Activated naive CD4-positive, alpha-beta T cell treated with anti-CD3 and anti-CD28 coated beads for 36 hours (primary cell): Measurements from ENCODE around the gene DENND1B. TPM values are rescaled to one million over a fixed set of nuclear protein-coding genes. Genes with fewer than 3 reads are reported as not detected.

Experiments used
- CTCF ChIA-PET: fragments of 350-600 bp; sonication (Branson Sonifier 250); formaldehyde crosslinking; loops from one replicate; lab custom pipeline; 2021; ENCODE audit warnings: antibody characterized with exemption; lab: Charles Lee
- DNase-seq: peaks from one replicate; pipeline ENCODE4 v3.0.0-alpha.2; 2020
- H3K27ac Mint-ChIP-seq: one replicate; pipeline ENCODE4 v1.8.0; 2021; ENCODE audit warnings: mild to moderate bottlenecking, mixed read lengths
- H3K27me3 Mint-ChIP-seq: one replicate; pipeline ENCODE4 v1.8.0; 2021; ENCODE audit warnings: low read depth, mixed read lengths
- H3K36me3 Mint-ChIP-seq: one replicate; pipeline ENCODE4 v1.8.0; 2021; ENCODE audit warnings: low read depth, mixed read lengths
- H3K4me1 Mint-ChIP-seq: one replicate; pipeline ENCODE4 v1.8.0; 2021; ENCODE audit warnings: low read depth, mixed read lengths
- H3K4me3 Mint-ChIP-seq: one replicate; pipeline ENCODE4 v1.8.0; 2021; ENCODE audit warnings: mild to moderate bottlenecking, moderate library complexity, mixed read lengths
- H3K9me3 Mint-ChIP-seq: one replicate; pipeline ENCODE4 v1.8.0; 2021; ENCODE audit warnings: mixed read lengths
- intact Hi-C: fragments of 100-400 bp; cut with micrococcal nuclease; formaldehyde crosslinking; loops from one replicate; pipeline ENCODE4 v1.15.1; 2023
- total RNA-seq, 2 experiments: library from RNA; stranded (reverse); gene quantifications; one replicate each; pipeline ENCODE4 v1.2.3, GENCODE V29; 2021

DENND1B gene, protein sequence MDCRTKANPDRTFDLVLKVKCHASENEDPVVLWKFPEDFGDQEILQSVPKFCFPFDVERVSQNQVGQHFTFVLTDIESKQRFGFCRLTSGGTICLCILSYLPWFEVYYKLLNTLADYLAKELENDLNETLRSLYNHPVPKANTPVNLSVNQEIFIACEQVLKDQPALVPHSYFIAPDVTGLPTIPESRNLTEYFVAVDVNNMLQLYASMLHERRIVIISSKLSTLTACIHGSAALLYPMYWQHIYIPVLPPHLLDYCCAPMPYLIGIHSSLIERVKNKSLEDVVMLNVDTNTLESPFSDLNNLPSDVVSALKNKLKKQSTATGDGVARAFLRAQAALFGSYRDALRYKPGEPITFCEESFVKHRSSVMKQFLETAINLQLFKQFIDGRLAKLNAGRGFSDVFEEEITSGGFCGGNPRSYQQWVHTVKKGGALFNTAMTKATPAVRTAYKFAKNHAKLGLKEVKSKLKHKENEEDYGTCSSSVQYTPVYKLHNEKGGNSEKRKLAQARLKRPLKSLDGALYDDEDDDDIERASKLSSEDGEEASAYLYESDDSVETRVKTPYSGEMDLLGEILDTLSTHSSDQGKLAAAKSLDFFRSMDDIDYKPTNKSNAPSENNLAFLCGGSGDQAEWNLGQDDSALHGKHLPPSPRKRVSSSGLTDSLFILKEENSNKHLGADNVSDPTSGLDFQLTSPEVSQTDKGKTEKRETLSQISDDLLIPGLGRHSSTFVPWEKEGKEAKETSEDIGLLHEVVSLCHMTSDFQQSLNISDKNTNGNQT
- 1 to 10 TPM; 8.9 to 9.7 TPM for total RNA-seq

GRCh38 chr1:197775282-197776262 lies at the start of gene DENND1B:
DENND1B (minus strand) TSS chr1:197775480; CDS start chr1:197775155, 325 bp downstream.
- intact Hi-C loops: loop anchor here (1.0 to 10.0 kb wide), 17 partner anchors 94 to 1532 kb away; partner anchors contain the start of genes ASPM, C1orf53, LHX9 and NEK7
- CTCF ChIA-PET: interaction anchor here (0.6 to 2.5 kb wide), 5 partner anchors 52 to 254 kb away, joined by 3 to 13 read pairs (median 3); no protein-coding TSS in a partner anchor
- Mint-ChIP-seq H3K4me1 (peaks cover 64% of the 10 kb centered on the region), H3K9me3 (no peaks in the 10 kb centered on the region), H3K27ac (peak within 1 kb of the TSS; percentile 99), H3K27me3 (no peaks in the 10 kb centered on the region), H3K36me3 (no peaks in the 10 kb centered on the region), H3K4me3 (peak within 1 kb of the TSS; percentile 74)
- peak; percentile 84 for DNase-seq

GRCh38 chr1:197814306-197814705 lies 39.0 kb upstream of the DENND1B start:
- H3K9me3 Mint-ChIP-seq: peaks cover 2% of the 10 kb centered on the region
- H3K4me3 Mint-ChIP-seq: no peak overlapping the region
- intact Hi-C loops: no loop called here
- CTCF ChIA-PET: no interaction called here
- H3K36me3 Mint-ChIP-seq: no peaks in the 10 kb centered on the region
- H3K27me3 Mint-ChIP-seq: no peaks in the 10 kb centered on the region
- DNase-seq: no peak
- H3K4me1 Mint-ChIP-seq: no peaks in the 10 kb centered on the region
- no peak overlapping the region for H3K27ac Mint-ChIP-seq

DNA sequence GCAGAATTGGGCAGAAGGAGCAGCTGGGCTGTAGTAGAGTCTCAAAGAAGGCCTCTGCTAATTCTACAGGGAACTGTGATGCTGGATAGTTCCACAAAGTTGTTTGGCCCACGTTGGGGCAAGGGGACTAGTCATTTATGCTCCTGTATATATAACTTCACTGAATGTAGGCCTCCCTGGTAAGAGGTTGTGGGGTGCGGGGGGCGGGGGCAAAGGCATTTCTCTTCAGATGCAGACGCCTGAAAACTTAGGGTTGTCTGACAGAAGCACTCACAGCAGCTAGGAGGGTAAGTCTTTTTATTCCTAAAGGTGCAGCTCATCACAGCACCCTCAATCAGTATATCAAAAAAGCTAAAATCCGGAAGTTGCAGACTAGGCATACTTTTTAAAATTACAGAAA lies 38.5 kb upstream of the DENND1B start:
- CTCF ChIA-PET: no interaction called here
- Mint-ChIP-seq H3K27ac (no peak overlapping the region), H3K27me3 (no peaks in the 10 kb centered on the region), H3K9me3 (peaks cover 2% of the 10 kb centered on the region), H3K4me3 (no peak overlapping the region), H3K4me1 (no peaks in the 10 kb centered on the region), H3K36me3 (no peaks in the 10 kb centered on the region)
- intact Hi-C loops: no loop called here
- DNase-seq: no peak

- intact Hi-C loops: no loop called here
- Mint-ChIP-seq H3K4me1 (no peaks in the 10 kb centered on the region), H3K36me3 (no peaks in the 10 kb centered on the region), H3K27me3 (no peaks in the 10 kb centered on the region), H3K27ac (no peak overlapping the region), H3K9me3 (peaks cover 2% of the 10 kb centered on the region), H3K4me3 (no peak overlapping the region)
- DNase-seq: no peak
- CTCF ChIA-PET: no interaction called here
These were observed 36.5 kb upstream of the DENND1B start for GRCh38 chr1:197811769-197812168.

- H3K9me3 Mint-ChIP-seq: peaks cover 2% of the 10 kb centered on the region
- no peak overlapping the region for H3K4me3 Mint-ChIP-seq
- intact Hi-C loops: no loop called here
These were observed 35.5 kb upstream of the DENND1B start for GRCh38 chr1:197810812-197811211.

GRCh38 chr1:197808880-197809279 lies 33.6 kb upstream of the DENND1B start:
- Mint-ChIP-seq H3K4me3 (no peak overlapping the region), H3K27ac (no peak overlapping the region), H3K4me1 (no peaks in the 10 kb centered on the region), H3K9me3 (peaks cover 2% of the 10 kb centered on the region), H3K27me3 (no peaks in the 10 kb centered on the region), H3K36me3 (no peaks in the 10 kb centered on the region)
- CTCF ChIA-PET: interaction anchor here (0.6 to 1.2 kb wide), 2 partner anchors 59 to 194 kb away, joined by 3 read pairs; no protein-coding TSS in a partner anchor
- DNase-seq: no peak
- intact Hi-C loops: no loop called here

More at GRCh38 chr1:197810812-197811211, 35.5 kb upstream of the DENND1B start:
- no peaks in the 10 kb centered on the region for H3K27me3 Mint-ChIP-seq
- no peak overlapping the region for H3K27ac Mint-ChIP-seq
- H3K4me1 Mint-ChIP-seq: no peaks in the 10 kb centered on the region
- H3K36me3 Mint-ChIP-seq: no peaks in the 10 kb centered on the region
- CTCF ChIA-PET: no interaction called here
- no peak for DNase-seq

- intact Hi-C loops: no loop called here
- Mint-ChIP-seq H3K27me3 (no peaks in the 10 kb centered on the region), H3K4me3 (no peak overlapping the region), H3K9me3 (peaks cover under 1% of the 10 kb centered on the region), H3K36me3 (no peaks in the 10 kb centered on the region), H3K4me1 (no peaks in the 10 kb centered on the region), H3K27ac (no peak overlapping the region)
- CTCF ChIA-PET: interaction anchor here (0.6 kb wide), 2 partner anchors 58 to 62 kb away, joined by 3 read pairs; no protein-coding TSS in a partner anchor
- DNase-seq: no peak
These were observed 32.6 kb upstream of the DENND1B start for GRCh38 chr1:197807739-197808453.

GRCh38 chr1:197807216-197807615 lies 31.9 kb upstream of the DENND1B start:
- CTCF ChIA-PET: interaction anchor here (0.9 kb wide), 1 partner anchor 190 kb away, joined by 3 read pairs; no protein-coding TSS in a partner anchor
- intact Hi-C loops: no loop called here
- H3K4me3 Mint-ChIP-seq: no peak overlapping the region
- DNase-seq: no peak
- H3K27me3 Mint-ChIP-seq: no peaks in the 10 kb centered on the region
- H3K4me1 Mint-ChIP-seq: no peaks in the 10 kb centered on the region
- no peaks in the 10 kb centered on the region for H3K9me3 Mint-ChIP-seq
- H3K27ac Mint-ChIP-seq: no peak overlapping the region
- H3K36me3 Mint-ChIP-seq: no peaks in the 10 kb centered on the region

DNA sequence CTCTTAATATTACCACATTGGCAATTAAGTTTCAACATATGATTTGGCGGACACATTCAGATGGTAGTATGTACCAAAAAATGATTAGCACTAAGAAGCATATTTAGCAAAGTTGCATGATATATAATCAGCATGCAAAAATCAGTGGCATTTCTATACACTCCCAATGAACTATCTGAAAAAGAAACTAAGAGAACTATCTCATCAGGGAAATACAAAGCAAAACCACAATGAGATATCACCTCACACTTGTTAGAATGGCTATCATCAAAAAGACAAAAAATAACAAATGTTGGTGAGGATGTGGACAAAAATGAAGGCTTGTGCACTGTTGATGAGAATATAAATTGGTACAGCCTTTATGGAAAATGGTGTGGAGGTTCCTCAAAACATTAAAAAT lies 31.4 kb upstream of the DENND1B start:
- Mint-ChIP-seq H3K4me1 (no peaks in the 10 kb centered on the region), H3K36me3 (no peaks in the 10 kb centered on the region), H3K9me3 (peaks cover 2% of the 10 kb centered on the region), H3K27ac (no peak overlapping the region), H3K4me3 (no peak overlapping the region), H3K27me3 (no peaks in the 10 kb centered on the region)
- intact Hi-C loops: no loop called here
- DNase-seq: no peak
- CTCF ChIA-PET: interaction anchor here (0.6 to 0.9 kb wide), 2 partner anchors 110 to 189 kb away, joined by 3 to 8 read pairs; no protein-coding TSS in a partner anchor

DNA sequence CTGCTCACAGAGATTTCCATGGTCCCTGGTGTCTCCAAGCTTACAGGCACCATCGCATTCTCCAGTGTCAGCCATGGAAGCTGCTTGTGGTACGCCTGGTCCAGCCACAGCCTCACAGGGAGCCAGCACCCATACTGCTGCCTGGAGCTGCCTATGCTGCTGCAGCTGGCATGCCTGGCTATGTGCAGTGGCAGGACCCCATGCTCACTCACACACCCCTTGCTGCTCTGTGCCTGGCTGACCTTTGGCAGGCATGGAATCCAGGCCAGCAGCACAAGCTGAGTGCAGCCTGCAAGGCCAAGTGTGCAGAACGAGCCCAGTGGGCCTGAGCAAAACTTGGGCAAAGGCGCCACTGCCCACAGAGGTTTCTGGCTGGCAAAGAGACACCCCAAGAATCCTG lies 26.4 kb upstream of the DENND1B start:
- Mint-ChIP-seq H3K36me3 (peaks cover 7% of the 10 kb centered on the region), H3K4me3 (no peak overlapping the region)

DNA sequence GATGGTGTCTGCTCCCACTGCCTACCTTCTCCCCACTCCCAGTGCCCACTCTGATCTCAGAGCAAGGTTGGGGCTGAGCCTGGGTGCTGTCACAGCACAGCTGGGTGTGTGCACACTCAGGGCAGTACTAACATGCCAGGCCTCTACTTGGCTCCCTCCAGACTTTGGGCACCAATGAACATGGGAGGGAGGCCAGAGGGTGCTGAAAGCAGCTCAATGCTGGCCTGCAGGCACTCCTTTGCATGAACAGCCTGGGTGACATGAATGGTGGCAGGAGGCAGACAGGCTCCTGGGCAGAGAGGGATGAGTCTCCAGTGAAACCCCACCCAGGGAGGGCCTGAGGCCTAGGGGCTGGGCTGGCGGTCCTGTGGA lies 25.8 kb upstream of the DENND1B start:
- CTCF ChIA-PET: interaction anchor here (0.6 kb wide), 1 partner anchor 287 kb away, joined by 3 read pairs; no protein-coding TSS in a partner anchor
- H3K36me3 Mint-ChIP-seq: peaks cover 10% of the 10 kb centered on the region
- H3K9me3 Mint-ChIP-seq: peaks cover 27% of the 10 kb centered on the region
- H3K4me1 Mint-ChIP-seq: no peaks in the 10 kb centered on the region
- H3K27me3 Mint-ChIP-seq: peaks cover 1% of the 10 kb centered on the region
- no peak for DNase-seq
- intact Hi-C loops: no loop called here
- no peak overlapping the region for H3K27ac Mint-ChIP-seq
- H3K4me3 Mint-ChIP-seq: no peak overlapping the region

More for the DNA sequence above, 26.4 kb upstream of the DENND1B start:
- H3K27me3 Mint-ChIP-seq: no peaks in the 10 kb centered on the region
- CTCF ChIA-PET: no interaction called here
- no peak for DNase-seq
- H3K9me3 Mint-ChIP-seq: peaks cover 21% of the 10 kb centered on the region
- intact Hi-C loops: no loop called here
- H3K27ac Mint-ChIP-seq: no peak overlapping the region
- H3K4me1 Mint-ChIP-seq: no peaks in the 10 kb centered on the region
